GM21528 (cell line): ENCODE measurements around the gene FAM234A.
"Not testable (repeated sequence)": the region's sequence is repeated elsewhere in the genome, so short reads cannot be mapped to it uniquely, and the experiment has no call there.

ENCODE experiments used
- ATAC-seq: cut with Tn5 transposase; IDR thresholded peaks from one replicate; pipeline ENCODE4 v1.9.1; 2021; ENCODE audit warnings: mild to moderate bottlenecking, moderate library complexity; ENCODE audit not compliant: unreplicated experiment, low FRiP score

FAM234A gene

GRCh38 chr16:264440-264951 lies 29.9 kb downstream of the FAM234A start:
- ATAC-seq: no peak

DNA sequence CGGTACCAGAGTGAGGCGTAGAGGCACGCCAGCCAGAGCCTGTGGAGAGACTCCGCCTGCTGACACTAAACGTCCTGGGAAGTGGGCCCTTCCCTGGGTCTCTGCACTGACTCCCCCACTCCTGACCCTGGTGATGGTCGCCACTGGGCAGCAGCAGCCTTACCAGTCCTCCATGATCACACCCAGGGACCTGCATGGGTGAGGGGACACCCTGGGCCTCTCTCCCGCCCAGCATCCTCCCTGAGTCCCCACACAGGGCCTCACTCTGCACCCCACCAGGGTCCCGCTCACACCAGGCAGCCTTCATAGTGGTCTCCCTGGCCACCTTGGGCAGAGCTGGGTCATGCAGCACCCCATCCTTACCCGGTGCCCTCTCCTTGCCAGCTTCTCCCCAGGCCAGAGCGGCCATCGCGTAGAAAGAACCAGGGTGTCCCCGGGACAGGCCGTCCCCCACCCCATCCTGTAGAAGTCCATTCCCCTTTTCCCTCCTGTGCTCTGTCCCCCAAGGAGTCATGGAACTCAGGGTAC lies 30.4 kb downstream of the FAM234A start:
- no peak for ATAC-seq

DNA sequence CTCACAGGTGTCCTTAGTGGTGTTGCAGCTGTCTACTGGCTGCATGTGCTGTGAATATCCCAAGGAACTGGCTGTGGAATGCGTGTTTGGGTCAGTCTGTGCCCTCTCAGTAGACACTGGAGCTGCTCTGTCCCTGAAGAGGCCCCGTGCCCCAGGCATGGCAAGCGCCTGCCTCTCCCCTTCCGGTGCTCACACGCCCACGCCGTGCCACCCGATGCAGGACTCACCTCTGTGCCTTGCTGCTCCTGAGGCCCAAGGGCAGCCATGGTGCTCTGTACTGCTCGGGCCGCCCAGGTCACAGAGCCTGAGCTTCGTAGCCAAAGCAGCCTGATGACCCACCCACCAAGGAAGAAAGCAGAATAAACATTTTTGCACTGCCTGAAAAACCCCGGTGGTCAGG lies 31.1 kb downstream of the FAM234A start:
- no peak for ATAC-seq

DNA sequence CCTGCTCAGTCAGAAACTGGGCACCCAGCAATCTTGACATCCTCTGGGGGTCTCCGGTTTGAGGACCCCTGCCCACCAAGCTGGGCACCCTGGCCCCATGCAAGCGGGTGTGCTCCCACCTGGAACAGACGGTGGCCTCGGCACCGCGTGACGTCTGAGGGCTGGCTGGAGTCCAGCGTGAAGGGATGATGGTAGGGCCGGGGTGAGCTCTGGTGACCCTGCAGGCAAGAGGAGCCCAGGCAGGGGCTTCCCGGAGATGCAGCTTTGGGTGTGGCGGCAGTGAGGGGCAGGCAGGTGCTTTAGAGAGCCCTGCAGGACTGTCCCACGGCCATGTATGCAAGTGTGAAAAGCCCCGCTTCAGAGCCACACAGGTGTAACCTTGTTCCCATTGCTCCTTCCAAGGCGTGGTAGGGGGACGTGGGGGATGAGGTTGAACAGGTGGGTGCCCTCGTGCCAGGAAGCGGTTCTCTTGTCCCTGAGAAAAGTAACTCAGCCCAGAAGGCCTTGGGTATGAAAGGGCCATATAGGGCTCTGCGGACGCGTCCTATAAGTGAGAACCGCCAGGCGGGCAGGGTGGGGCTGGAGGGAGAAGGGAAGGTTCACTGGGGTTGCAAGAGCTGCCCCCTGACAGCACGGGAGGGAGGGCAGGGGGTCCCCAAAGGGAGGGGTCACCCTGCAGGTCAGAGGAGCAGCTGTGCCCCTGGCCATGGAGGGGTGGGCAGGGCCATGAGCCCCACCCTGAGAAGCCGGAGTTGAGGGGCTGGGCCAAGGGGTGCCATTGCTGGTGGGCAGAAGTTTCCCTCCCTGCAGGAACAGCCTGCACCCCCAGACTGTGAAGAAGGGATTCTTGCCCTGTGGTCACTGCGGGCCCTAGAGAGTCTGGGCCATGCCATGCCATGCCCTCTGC lies 31.9 kb downstream of the FAM234A start:
- ATAC-seq: no peak

DNA sequence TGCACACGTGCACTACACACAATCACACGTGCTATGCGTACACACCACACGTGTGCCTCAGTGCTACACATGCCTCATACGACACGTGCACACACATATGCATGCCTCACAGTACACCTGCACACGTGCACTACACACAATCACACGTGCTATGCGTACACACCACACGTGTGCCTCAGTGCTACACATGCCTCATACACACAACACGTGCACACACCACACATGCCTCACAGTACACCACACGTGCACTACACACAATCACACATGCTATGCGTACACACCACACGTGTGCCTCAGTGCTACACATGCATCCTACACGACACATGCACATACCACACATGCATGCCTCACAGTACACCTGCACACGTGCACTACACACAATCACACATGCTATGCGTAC lies 32.9 kb downstream of the FAM234A start:
- not testable (repeated sequence) for ATAC-seq

DNA sequence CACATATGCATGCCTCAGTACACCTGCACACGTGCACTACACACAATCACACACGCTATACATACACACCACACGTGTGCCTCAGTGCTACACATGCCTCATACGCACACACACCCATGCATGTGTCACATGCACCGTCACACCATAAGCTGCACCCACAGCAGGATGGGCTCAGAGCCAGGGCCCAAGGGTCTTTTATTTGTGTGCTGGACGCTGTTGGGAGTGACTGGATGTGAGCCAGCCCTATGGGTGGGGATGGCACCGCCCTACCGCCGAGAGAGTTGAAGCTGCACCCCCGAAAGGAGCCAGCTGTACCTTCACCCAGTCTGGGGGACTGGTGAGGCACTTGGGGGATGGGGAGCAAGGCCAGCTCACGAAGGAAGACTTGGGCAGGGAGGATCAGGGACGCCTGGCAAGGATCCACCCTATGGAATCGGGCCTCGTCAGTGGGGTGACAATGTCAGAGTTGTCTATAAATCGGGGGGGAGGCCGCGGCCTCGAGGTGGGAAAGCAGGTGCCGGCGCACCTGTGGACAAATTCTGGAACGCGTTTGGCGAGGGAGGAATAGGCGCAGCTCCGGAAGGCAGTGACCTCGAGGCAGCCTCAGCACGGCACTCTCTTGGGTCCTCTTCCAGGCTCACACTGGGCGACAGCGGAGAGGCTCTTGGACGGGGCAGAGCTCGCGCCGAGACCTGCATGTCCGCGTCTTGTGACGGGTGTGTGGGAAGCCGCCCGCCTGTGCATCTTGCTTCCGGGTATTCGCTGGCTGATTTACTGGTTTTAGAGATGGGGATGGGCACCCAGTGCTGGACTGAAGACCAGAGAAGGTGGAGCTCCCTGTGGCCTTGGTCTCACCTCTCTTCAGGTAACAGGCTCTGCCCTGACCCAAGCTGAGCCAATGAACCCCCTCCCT lies 33.8 kb downstream of the FAM234A start:
- ATAC-seq: no peak

- ATAC-seq: no peak
Measured at GRCh38 chr16:269061-269796, 34.6 kb downstream of the FAM234A start.

- ATAC-seq: no peak
Measured at GRCh38 chr16:270381-271255, 36.0 kb downstream of the FAM234A start.

- ATAC-seq: no peak
Measured at GRCh38 chr16:272633-273546, 38.3 kb downstream of the FAM234A start.

GRCh38 chr16:273547-274421 lies 39.2 kb downstream of the FAM234A start:
- no peak for ATAC-seq

GRCh38 chr16:275041-275641 lies 40.5 kb downstream of the FAM234A start:
- no peak for ATAC-seq

DNA sequence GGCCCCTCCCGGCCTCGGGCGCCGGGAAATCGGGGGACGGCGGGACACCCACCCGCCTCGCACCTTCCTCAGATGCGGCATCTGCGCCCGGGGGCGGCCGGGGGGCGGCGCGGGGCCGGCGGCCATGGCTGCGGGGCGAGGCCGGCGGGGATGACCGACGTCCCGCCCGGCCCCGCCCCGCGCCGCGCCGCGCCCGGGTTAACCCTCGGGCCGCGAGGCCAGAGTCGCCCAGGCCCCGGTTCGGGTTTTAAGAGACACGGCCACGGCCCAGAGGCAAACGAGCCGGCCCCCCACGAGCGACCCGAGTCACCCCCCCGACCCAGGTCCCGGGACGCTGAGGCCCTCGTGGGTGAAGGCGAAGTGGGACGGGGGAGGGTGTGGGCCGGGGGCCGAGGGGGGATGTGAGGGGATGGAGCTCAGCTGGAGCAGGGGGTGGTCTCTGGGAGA lies 41.2 kb downstream of the FAM234A start, which contains the start of gene RGS11:
Gene RGS11, minus strand, starts transcription at position 159 of the 447 bp plus-strand sequence. Its CDS starts 33 bp downstream, at position 126.
- no peak for ATAC-seq

DNA sequence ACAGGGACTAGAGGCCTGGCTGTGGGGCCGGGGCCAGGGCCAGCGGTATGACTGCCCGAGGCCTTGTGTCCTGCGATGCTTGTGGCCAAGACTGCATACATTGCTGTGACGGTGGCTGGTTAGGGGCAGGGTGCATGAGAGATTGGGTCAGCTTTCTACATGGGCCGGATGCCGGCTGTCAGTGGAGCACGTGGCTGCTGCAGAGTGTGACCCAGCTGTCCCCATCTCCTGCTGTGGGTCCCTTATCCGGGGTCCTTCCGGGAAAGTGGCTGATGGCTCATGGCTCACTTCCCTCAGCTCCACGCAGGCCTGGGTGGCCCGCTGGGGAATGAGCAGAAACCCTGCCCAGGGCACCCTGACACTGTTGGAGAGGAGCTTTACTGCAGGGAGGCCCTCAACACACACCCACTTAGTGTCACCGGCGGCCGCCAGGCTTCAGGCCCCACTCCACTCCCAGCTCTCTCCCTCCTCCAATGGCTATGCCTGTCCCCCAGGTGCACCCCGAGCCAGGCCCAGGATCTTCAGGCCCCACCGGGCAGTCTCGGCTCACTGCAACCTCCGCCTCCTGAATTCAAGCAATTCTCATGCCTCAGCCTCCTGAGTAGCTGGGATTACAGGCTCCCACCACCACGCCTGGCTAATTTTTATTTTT lies 41.9 kb downstream of the FAM234A start:
- ATAC-seq: no peak

- ATAC-seq: no peak
Measured at GRCh38 chr16:278863-279366, 44.3 kb downstream of the FAM234A start.

GRCh38 chr16:279531-279930 lies 44.9 kb downstream of the FAM234A start:
- no peak for ATAC-seq

GRCh38 chr16:280005-280460 lies 45.4 kb downstream of the FAM234A start:
- ATAC-seq: no peak
